ENCODE results near the gene IFNA5.

- TF ChIP-seq CTCF (IDR thresholded peaks at IDR 0.05) (no peak), POLR2A (IDR thresholded peaks at IDR 0.05) (no peak), POLR2AphosphoS5 (IDR thresholded peaks at IDR 0.05) (no peak)
Observed at GRCh38 chr9:21316032-21316842, 11.1 kb upstream of the IFNA5 start.

Measured in prostate gland (tissue), 2 donors.